OCI-LY7 (cell line): ENCODE measurements around the gene DYNLRB1.

Experiments
- EZH2phosphoT487 ChIP-seq: fragments of 200-600 bp; sonication (generic); IDR thresholded peaks from 2 replicates; pipeline ENCODE4 v1.6.1; 2018; ENCODE audit warnings: low read depth, borderline replicate concordance, mild to moderate bottlenecking, mixed run types, antibody characterized with exemption, low read length, moderate library complexity, mixed read lengths
- TF ChIP-seq, protein P1 (sequence below): fragments of 200-600 bp; sonication (generic); conservative IDR thresholded peaks from 2 replicates; pipeline ENCODE4 v1.5.1; 2014; ENCODE audit warnings: mild to moderate bottlenecking, antibody characterized with exemption, low read length, moderate library complexity, mixed read lengths

DNA sequence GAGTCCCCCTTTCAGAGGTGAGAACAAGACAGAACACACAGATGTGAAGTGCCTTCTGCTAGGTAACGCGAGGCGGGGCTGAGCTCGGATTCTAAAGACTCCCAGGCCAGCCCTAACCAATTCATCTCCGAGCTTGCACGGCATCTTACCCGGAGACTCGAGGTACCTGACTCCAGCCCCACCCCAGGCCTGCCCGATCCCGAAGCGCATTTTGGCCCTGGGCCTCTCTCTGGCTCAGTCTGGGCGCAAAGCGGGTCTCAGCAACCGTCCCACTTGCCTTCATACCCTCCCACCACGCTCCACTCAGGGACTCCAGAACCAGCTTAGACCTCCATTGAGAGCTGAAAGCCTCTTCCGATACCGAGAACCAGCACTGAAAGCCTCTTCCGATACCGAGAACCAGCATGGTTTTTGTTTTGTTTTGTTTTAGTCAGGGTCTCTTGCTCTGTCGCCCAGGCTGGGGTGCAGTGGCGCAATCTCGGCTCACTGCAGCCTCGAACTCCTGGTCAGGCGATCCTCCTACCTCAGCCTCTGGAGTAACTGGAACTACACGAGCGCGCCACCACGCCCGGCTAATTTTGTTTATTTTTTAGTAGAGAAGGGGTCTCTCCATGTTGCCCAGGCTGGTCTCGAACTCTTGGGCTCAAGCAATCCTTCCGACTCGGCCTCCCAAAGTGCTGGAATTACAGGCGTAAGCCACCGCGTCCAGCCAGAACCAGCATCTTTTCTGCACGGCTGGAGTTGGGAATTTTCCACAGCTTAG is 557 bp upstream of the DYNLRB1 start:
- TF ChIP-seq, protein P1, sequence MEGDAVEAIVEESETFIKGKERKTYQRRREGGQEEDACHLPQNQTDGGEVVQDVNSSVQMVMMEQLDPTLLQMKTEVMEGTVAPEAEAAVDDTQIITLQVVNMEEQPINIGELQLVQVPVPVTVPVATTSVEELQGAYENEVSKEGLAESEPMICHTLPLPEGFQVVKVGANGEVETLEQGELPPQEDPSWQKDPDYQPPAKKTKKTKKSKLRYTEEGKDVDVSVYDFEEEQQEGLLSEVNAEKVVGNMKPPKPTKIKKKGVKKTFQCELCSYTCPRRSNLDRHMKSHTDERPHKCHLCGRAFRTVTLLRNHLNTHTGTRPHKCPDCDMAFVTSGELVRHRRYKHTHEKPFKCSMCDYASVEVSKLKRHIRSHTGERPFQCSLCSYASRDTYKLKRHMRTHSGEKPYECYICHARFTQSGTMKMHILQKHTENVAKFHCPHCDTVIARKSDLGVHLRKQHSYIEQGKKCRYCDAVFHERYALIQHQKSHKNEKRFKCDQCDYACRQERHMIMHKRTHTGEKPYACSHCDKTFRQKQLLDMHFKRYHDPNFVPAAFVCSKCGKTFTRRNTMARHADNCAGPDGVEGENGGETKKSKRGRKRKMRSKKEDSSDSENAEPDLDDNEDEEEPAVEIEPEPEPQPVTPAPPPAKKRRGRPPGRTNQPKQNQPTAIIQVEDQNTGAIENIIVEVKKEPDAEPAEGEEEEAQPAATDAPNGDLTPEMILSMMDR = no peak
- no peak for TF ChIP-seq EZH2phosphoT487
